ENCODE results near the gene CHSY1.

CHSY1 gene

GRCh38 chr15:101152914-101153313 lies 98.9 kb downstream of the CHSY1 start:
- DNase-seq (ENCODE audit: low read depth in 2 of 2), result no peak

- no peak for DNase-seq (ENCODE audit: low read depth in 2 of 2)
Observed at GRCh38 chr15:101151288-101151687, 100.6 kb downstream of the CHSY1 start.

- no peak for DNase-seq (ENCODE audit: low read depth in 2 of 2)
Observed at GRCh38 chr15:101150723-101151040, 101.2 kb downstream of the CHSY1 start.

- no peak for DNase-seq (ENCODE audit: low read depth in 2 of 2)
Observed at GRCh38 chr15:101149864-101150722, 101.8 kb downstream of the CHSY1 start.

- DNase-seq (ENCODE audit: low read depth in 2 of 2), result no peak
Observed at GRCh38 chr15:101148881-101149664, 102.8 kb downstream of the CHSY1 start.

GRCh38 chr15:101148166-101148880 lies 103.5 kb downstream of the CHSY1 start:
- no peak for DNase-seq (ENCODE audit: low read depth in 2 of 2)

- DNase-seq (ENCODE audit: low read depth in 2 of 2), result no peak
Observed at GRCh38 chr15:101147181-101147580, 104.7 kb downstream of the CHSY1 start.

GRCh38 chr15:101146118-101146702 lies 105.6 kb downstream of the CHSY1 start:
- no peak for DNase-seq (ENCODE audit: low read depth in 2 of 2)

- DNase-seq (ENCODE audit: low read depth in 2 of 2), result no peak
Observed at GRCh38 chr15:101145362-101145761, 106.5 kb downstream of the CHSY1 start.

GRCh38 chr15:101143321-101143720 lies 108.5 kb downstream of the CHSY1 start:
- DNase-seq (ENCODE audit: low read depth in 2 of 2), result no peak

- no peak for DNase-seq (ENCODE audit: low read depth in 2 of 2)
Observed at GRCh38 chr15:101142711-101143110, 109.1 kb downstream of the CHSY1 start.

- DNase-seq (ENCODE audit: low read depth in 2 of 2), result no peak
Observed at GRCh38 chr15:101141926-101142527, 109.8 kb downstream of the CHSY1 start.

GRCh38 chr15:101140697-101141065 lies 111.2 kb downstream of the CHSY1 start:
- no peak for DNase-seq (ENCODE audit: low read depth in 2 of 2)

- no peak for DNase-seq (ENCODE audit: low read depth in 2 of 2)
Observed at GRCh38 chr15:101139986-101140696, 111.7 kb downstream of the CHSY1 start.

- DNase-seq (ENCODE audit: low read depth in 2 of 2), result no peak
Observed at GRCh38 chr15:101138913-101139880, 112.7 kb downstream of the CHSY1 start.

- DNase-seq (ENCODE audit: low read depth in 2 of 2), result no peak
Observed at GRCh38 chr15:101138086-101138660, 113.7 kb downstream of the CHSY1 start.

- DNase-seq (ENCODE audit: low read depth in 2 of 2), result no peak
Observed at GRCh38 chr15:101137312-101137940, 114.4 kb downstream of the CHSY1 start.

- DNase-seq (ENCODE audit: low read depth in 2 of 2), result no peak
Observed at GRCh38 chr15:101136381-101137268, 115.2 kb downstream of the CHSY1 start.

Measured in stimulated activated CD4-positive, alpha-beta T cell treated with anti-CD3 and anti-CD28 coated beads, Interleukin-1b, Interleukin-23, amount 100 ng/mL, for 1 hour (primary cell).